Epithelial cell of esophagus (primary cell): ENCODE results near the gene EXT2.
A peak's percentile ranks its signal among the peaks of the same experiment; 100 is the strongest.

ENCODE experiments used
- DNase-seq: peaks from one replicate; pipeline ENCODE4 v3.0.0; 2010; ENCODE audit warnings: low read depth
- H3K4me3 ChIP-seq: 2 replicates; pipeline ENCODE4 v1.5.1; 2011; ENCODE audit warnings: mild to moderate bottlenecking, low read length, control low read depth
- TF ChIP-seq, protein P1 (sequence below): IDR thresholded peaks from 2 replicates; pipeline ENCODE4 v1.5.1; 2011; ENCODE audit warnings: low read depth, mild to moderate bottlenecking, low read length, control low read depth, inconsistent platforms; ENCODE audit not compliant: insufficient read depth; ENCODE audit errors: missing control alignments

Gene EXT2

DNA sequence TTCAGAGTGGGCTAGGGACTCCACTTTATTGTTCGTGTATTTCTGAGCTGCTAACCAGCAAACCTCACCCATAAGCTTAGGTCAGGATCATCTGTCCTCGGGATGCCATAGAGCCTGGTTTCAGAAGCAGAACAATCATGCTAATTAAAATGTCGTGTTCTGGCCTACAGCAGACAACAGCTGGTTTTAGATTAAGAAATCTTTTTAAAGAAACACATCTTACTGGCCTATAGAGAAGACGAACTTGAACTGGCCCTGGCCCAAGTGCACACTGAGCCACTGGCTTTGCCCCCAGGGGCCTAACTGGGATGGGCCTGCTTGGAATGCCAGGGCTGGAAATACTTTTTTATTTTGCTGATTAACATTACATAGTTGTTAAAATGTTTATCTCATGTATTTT is 151.2 kb downstream of the EXT2 start:
- H3K4me3 ChIP-seq, result no peak overlapping the region
- TF ChIP-seq, protein P1, sequence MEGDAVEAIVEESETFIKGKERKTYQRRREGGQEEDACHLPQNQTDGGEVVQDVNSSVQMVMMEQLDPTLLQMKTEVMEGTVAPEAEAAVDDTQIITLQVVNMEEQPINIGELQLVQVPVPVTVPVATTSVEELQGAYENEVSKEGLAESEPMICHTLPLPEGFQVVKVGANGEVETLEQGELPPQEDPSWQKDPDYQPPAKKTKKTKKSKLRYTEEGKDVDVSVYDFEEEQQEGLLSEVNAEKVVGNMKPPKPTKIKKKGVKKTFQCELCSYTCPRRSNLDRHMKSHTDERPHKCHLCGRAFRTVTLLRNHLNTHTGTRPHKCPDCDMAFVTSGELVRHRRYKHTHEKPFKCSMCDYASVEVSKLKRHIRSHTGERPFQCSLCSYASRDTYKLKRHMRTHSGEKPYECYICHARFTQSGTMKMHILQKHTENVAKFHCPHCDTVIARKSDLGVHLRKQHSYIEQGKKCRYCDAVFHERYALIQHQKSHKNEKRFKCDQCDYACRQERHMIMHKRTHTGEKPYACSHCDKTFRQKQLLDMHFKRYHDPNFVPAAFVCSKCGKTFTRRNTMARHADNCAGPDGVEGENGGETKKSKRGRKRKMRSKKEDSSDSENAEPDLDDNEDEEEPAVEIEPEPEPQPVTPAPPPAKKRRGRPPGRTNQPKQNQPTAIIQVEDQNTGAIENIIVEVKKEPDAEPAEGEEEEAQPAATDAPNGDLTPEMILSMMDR, result no peak
- peak; percentile 11 for DNase-seq

DNA sequence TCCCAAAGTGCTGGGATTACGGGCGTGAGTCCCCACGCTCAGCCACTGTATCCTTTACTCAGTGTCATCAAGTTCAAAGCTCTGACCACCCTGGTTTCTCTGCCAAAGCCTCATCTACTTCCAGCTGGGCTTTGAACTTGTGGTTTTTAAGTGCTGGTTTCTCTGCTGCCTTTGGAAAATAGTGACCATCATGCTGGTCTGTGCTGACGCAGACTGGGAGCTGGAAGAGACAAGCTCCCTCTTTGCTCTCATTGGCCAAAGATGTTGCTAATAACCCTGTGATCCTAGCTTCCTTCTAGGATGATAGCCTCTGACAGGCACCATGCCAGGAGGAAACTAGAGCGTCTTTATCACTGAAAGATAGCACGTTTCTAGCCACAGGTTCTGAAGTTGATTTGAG is 152.0 kb downstream of the EXT2 start:
- H3K4me3 ChIP-seq, result no peak overlapping the region
- TF ChIP-seq, protein P1, result no peak
- DNase-seq, result no peak

DNA sequence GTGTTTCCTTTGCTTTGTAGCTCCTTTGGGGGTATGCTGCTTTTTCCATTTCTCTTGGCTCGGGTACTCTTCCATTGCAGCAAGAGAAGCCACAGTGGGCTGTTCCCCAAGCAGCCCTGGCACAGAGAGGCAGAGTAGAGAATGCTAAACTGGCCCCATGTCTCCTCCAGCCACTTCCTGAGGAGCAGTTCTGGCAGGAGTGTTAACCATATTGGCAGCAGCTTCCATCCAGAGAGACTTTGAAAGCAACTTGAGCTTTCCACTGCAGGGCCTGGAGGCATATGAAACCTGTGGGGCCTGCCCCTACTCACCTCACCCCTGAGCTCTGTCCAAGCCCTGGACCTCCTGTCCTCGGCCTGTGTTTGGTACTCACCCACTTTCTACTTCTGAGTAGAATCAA is 152.6 kb downstream of the EXT2 start:
- H3K4me3 ChIP-seq, result no peak overlapping the region
- no peak for DNase-seq
- TF ChIP-seq, protein P1, result no peak

DNA sequence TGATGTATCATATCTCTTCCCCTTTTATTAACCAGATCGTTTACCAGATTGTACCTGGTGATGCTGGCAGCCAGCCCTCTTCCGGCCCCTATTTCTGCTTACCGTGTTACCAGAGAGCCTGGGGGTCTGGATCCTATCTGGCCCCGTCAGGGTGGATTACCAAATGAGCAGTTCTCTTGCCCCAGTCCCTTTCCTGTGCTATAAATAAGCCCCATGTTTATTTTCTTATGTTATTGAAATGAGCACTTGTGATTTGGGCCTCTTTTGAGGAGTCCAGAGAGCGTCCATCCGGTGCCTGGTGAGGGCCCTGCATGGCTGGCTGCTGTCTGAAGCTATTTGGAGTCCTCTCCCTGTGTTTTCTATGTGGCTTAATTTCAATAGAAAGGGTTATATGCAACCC is 154.9 kb downstream of the EXT2 start:
- H3K4me3 ChIP-seq, result no peak overlapping the region
- no peak for DNase-seq
- TF ChIP-seq, protein P1, result no peak

DNA sequence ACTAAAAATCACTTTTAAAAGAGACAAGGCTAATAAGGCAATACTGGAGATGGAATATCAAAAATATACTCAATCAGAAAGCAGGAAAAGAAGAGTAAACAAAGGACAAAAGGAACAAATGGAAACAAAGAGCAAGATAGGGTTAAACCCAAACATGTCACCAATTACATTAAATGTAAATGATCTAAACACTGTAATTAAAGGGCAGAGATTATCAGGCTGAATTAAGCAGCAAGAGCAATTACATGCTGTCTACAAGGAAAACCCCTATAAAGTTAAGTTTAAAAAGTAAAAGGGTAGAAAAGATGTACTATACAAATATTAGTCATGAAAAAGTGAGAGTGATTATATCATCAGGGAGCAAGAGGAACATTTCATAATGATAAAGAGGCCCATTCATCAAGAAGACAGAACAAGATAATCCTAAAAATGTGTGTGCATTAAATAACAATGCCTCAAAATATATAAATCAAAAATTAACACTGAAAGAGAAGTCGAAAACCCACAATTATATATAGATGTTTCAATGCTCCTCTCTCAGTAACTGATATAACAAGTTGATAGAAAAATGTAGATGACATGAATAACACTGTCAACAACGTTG is 157.6 kb downstream of the EXT2 start:
- DNase-seq, result no peak
- no peak overlapping the region for H3K4me3 ChIP-seq
- TF ChIP-seq, protein P1, result no peak

DNA sequence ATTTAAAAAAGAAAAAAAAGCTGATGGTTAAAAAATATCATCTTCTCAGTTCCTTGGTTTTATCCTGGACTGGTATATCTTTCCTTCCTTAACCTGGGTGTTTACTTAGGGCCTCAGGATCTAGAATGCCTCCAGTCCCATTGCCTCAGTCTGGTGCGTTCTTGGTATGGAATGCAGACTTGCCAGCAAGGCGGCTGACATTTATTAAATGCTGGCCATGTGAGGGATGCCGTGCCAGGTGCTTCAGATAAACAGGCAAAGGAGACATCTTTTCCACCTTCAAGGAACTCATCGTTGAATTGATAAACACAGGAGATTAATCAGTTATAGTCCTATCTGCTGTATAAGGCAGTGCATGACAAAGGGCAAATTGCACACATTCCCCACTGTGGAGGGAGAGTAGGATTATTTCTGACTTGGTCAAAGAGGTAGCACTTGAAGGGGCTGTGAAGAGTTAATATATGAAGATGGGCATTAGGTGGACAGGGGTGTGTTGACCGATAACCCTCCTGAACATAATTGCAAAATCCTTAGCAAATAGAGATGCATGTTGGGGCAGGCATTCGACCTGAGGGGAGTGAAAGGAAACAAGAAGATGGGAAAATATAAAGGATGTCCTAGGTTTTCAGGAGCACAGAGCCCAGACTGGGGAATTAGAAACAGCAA is 160.1 kb downstream of the EXT2 start:
- DNase-seq, result peak; percentile 59
- TF ChIP-seq, protein P1, result no peak
- no peak overlapping the region for H3K4me3 ChIP-seq
